ENCODE data around the gene RFC3. TPM values are rescaled to one million over a fixed set of nuclear protein-coding genes. Genes with fewer than 3 reads are reported as not detected.

The RFC3 gene
- total RNA-seq, 1 experiment from 2014 or later = 17.5 TPM

GRCh38 chr13:33872005-33872351, 54.0 kb downstream of the RFC3 start:
- no peaks in the 10 kb centered on the region for H3K9me3 Mint-ChIP-seq (ENCODE audit: unreplicated experiment)
- H3K27me3 Mint-ChIP-seq (ENCODE audit: insufficient read depth, unreplicated experiment) = no peaks in the 10 kb centered on the region
- H3K36me3 Mint-ChIP-seq (ENCODE audit: insufficient read depth, unreplicated experiment) = no peaks in the 10 kb centered on the region
- no peak for DNase-seq (ENCODE audit: unreplicated experiment)
- no TSS peak for BruUV-seq (replicated peaks)
- ChIA-PET POLR2A (interaction anchor here (0.7 kb wide), 1 partner anchor 1238 kb away, joined by 4 read pairs; no protein-coding TSS in a partner anchor), CTCF (no interaction called here)
- H3K4me3 Mint-ChIP-seq (ENCODE audit: unreplicated experiment) = no peak overlapping the region
- intact Hi-C loops (cut with micrococcal nuclease) = no loop called here
- no peak overlapping the region for H3K27ac Mint-ChIP-seq (ENCODE audit: low read depth, unreplicated experiment)
- TF ChIP-seq CTCF (IDR thresholded peaks at IDR 0.05; ENCODE audit: unreplicated experiment) = no peak
- no peaks in the 10 kb centered on the region for H3K4me1 Mint-ChIP-seq (ENCODE audit: insufficient read depth, unreplicated experiment)

GRCh38 chr13:33873251-33873908, 55.4 kb downstream of the RFC3 start:
- CTCF ChIA-PET = interaction anchor here (0.6 kb wide), 1 partner anchor 231 kb away, joined by 4 read pairs; no protein-coding TSS in a partner anchor

DNA sequence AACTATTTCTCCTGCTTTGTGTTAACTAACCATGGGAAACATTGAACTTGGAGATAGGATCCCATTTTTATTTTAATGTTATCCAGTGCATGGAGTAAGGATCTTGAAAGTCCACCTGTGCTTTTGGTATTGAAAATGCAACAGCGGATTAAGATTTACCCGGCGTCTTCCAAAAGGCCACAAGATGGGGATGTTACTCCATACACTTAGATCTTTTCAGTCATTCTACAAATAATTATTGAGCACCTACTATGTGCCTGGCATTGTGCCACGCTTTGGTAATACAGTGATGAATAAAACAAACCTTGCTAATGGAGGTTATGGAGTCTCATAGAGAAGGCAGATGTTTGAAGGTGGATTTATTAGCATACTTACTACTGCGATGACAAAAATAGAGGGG, 56.9 kb downstream of the RFC3 start:
- Mint-ChIP-seq H3K4me3 (ENCODE audit: unreplicated experiment) (no peak overlapping the region), H3K4me1 (ENCODE audit: insufficient read depth, unreplicated experiment) (no peaks in the 10 kb centered on the region), H3K9me3 (ENCODE audit: unreplicated experiment) (no peaks in the 10 kb centered on the region), H3K27me3 (ENCODE audit: insufficient read depth, unreplicated experiment) (no peaks in the 10 kb centered on the region), H3K27ac (ENCODE audit: low read depth, unreplicated experiment) (no peak overlapping the region), H3K36me3 (ENCODE audit: insufficient read depth, unreplicated experiment) (no peaks in the 10 kb centered on the region)
- intact Hi-C loops (cut with micrococcal nuclease) = no loop called here
- DNase-seq (ENCODE audit: unreplicated experiment) = no peak
- BruUV-seq (replicated peaks) = no TSS peak
- CTCF ChIA-PET = no interaction called here
- POLR2A ChIA-PET = no interaction called here
- TF ChIP-seq CTCF (IDR thresholded peaks at IDR 0.05; ENCODE audit: unreplicated experiment) = no peak

More at GRCh38 chr13:33873251-33873908, 55.4 kb downstream of the RFC3 start:
- H3K36me3 Mint-ChIP-seq (ENCODE audit: insufficient read depth, unreplicated experiment) = no peaks in the 10 kb centered on the region
- POLR2A ChIA-PET = no interaction called here
- DNase-seq (ENCODE audit: unreplicated experiment) = no peak
- intact Hi-C loops (cut with micrococcal nuclease) = no loop called here
- no peak for TF ChIP-seq CTCF (IDR thresholded peaks at IDR 0.05; ENCODE audit: unreplicated experiment)
- H3K27ac Mint-ChIP-seq (ENCODE audit: low read depth, unreplicated experiment) = no peak overlapping the region
- no peak overlapping the region for H3K4me3 Mint-ChIP-seq (ENCODE audit: unreplicated experiment)
- H3K4me1 Mint-ChIP-seq (ENCODE audit: insufficient read depth, unreplicated experiment) = no peaks in the 10 kb centered on the region
- BruUV-seq (replicated peaks) = no TSS peak
- no peaks in the 10 kb centered on the region for H3K9me3 Mint-ChIP-seq (ENCODE audit: unreplicated experiment)
- H3K27me3 Mint-ChIP-seq (ENCODE audit: insufficient read depth, unreplicated experiment) = no peaks in the 10 kb centered on the region

DNA sequence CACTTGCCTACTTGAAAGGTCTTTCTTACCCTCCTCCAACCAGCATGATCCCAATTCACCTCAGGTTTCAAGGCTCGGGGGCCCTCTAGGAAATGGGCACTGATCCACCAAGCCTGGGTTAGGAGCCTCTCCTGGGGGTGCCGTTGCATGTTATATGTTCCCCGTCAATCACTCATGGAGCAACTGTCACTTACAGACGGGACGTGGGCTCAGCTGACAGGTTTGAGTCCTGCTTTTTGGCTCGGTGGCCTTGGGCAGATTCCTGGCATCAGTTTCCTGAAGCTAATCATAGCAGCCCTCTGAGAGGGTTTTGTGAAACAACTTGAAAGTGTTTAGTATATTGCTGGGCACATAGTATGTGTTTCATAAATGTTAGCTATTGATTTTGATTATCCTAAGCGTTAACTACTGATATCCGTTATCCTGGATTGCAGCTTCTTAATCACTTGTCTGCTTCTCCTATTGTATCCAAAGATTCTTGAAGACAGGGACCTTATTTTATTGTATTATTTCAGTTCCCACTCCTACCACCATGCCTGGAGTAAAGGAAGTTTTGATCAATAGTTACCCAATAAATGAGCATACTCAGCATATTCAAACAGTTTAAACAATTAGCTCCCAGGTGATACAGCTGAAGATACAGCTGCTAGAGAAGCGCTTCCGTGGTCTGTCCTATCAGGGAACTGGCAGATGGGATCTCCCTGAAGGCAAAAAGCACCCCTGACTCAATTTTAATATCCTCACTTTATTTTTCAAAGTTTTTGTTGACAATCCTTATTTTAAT, 57.9 kb downstream of the RFC3 start:
- ChIA-PET CTCF (no interaction called here), POLR2A (no interaction called here)
- no peaks in the 10 kb centered on the region for H3K4me1 Mint-ChIP-seq (ENCODE audit: insufficient read depth, unreplicated experiment)
- no peaks in the 10 kb centered on the region for H3K36me3 Mint-ChIP-seq (ENCODE audit: insufficient read depth, unreplicated experiment)
- no peaks in the 10 kb centered on the region for H3K9me3 Mint-ChIP-seq (ENCODE audit: unreplicated experiment)
- H3K27me3 Mint-ChIP-seq (ENCODE audit: insufficient read depth, unreplicated experiment) = no peaks in the 10 kb centered on the region
- DNase-seq (ENCODE audit: unreplicated experiment) = no peak
- H3K27ac Mint-ChIP-seq (ENCODE audit: low read depth, unreplicated experiment) = no peak overlapping the region
- no peak overlapping the region for H3K4me3 Mint-ChIP-seq (ENCODE audit: unreplicated experiment)
- intact Hi-C loops (cut with micrococcal nuclease) = no loop called here
- no TSS peak for BruUV-seq (replicated peaks)
- TF ChIP-seq CTCF (IDR thresholded peaks at IDR 0.05; ENCODE audit: unreplicated experiment) = no peak

All from MCF 10A (cell line).